Effector memory CD4-positive, alpha-beta T cell (primary cell): ENCODE measurements around the gene INTS11.

ENCODE experiments used
- DNase-seq, 3 donors: peaks; one replicate each; pipeline ENCODE4 v3.0.0-alpha.2; 2020
- H3K27ac ChIP-seq: 2 replicates; pipeline ENCODE4 v1.7.0; 2013; ENCODE audit warnings: mild to moderate bottlenecking, low read length, moderate library complexity; ENCODE audit not compliant: insufficient read depth, poor library complexity, severe bottlenecking
- H3K27me3 ChIP-seq: replicated peaks from 2 replicates; pipeline ENCODE4 v1.7.0; 2013; ENCODE audit warnings: mild to moderate bottlenecking, low read length; ENCODE audit not compliant: insufficient read depth, control insufficient read depth, poor library complexity, severe bottlenecking
- H3K36me3 ChIP-seq: 2 replicates; pipeline ENCODE4 v1.7.0; 2013; ENCODE audit warnings: mild to moderate bottlenecking, low read length, moderate library complexity; ENCODE audit not compliant: control insufficient read depth, insufficient read depth
- H3K4me1 ChIP-seq: 2 replicates; pipeline ENCODE4 v1.7.0; 2013; ENCODE audit warnings: low read length, mild to moderate bottlenecking; ENCODE audit not compliant: control insufficient read depth, insufficient read depth, poor library complexity, severe bottlenecking
- H3K4me3 ChIP-seq: 2 replicates; pipeline ENCODE4 v1.7.0; 2013; ENCODE audit warnings: low read length, low read depth, mild to moderate bottlenecking; ENCODE audit not compliant: insufficient read depth, poor library complexity, severe bottlenecking
- H3K9me3 ChIP-seq: 2 replicates; pipeline ENCODE4 v1.7.0; 2013; ENCODE audit warnings: mild to moderate bottlenecking, low read length, moderate library complexity; ENCODE audit not compliant: control insufficient read depth

INTS11 gene

DNA sequence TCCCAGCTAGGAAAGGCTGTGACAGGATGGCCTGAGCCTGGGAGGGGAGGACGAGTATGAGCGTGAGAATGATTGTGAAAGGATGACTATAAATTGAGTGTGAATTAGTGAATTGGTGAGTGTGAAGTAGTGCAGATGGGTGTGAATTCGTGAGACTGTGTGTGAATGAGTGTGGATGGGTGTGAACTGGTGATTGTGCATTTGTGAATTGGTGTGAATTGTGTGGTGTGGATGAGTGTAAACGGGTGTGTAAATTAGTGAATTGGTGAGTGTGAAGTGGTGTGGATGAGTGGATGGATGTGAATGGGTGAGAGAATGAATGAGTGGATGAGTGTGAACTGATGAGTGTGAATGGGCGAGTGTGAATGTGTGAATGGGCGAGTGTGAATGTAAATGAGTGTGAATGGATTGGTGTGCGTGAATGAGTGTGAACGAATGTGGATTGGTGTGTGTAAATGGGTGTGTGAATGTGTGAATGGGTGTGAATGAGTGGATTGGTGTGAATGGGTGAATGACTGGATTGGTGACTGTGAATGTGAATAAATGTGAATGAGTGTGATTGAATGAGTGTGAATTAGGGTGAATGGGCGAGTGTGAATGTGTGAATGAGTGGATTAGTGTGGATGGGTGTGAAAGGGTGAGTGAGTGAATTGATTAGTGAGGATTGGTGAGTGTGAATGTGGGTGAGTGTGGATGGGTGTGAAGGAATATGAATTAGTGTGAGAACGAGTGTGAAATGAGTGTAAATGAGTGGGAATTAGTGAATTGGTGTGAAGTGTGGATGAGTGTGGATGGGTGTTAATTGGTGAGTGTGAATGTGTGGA is 41.6 kb upstream of the INTS11 start:
- Histone ChIP-seq H3K9me3 (peaks cover 5% of the 10 kb centered on the region), H3K4me1 (peaks cover 7% of the 10 kb centered on the region), H3K4me3 (no peak overlapping the region), H3K27me3 (no peaks in the 10 kb centered on the region), H3K27ac (no peak overlapping the region), H3K36me3 (no peaks in the 10 kb centered on the region)
- no peak for DNase-seq

DNA sequence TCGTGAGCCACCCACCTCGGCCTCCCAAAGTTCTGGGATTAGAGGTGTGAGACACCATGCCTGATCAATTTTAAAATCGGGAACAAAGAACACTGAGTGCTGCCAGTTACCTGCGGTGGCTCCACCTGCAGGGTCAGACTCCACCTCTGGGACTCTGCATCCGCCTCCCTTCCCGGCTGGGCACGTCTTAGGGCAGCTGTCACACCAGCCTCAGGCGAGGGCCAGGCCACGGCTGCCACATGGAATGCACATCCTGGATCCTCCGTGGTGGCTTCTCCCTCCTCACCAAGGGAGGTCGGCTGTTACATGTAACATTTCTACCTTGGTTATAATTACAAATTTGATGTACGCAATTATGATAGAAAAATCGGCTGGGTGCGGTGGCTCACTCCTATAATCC is 39.8 kb upstream of the INTS11 start:
- Histone ChIP-seq H3K4me1 (no peaks in the 10 kb centered on the region), H3K9me3 (peaks cover 5% of the 10 kb centered on the region), H3K27ac (no peak overlapping the region), H3K36me3 (no peaks in the 10 kb centered on the region), H3K4me3 (no peak overlapping the region), H3K27me3 (no peaks in the 10 kb centered on the region)
- no peak for DNase-seq

GRCh38 chr1:1361982-1362423 is 37.5 kb upstream of the INTS11 start:
- Histone ChIP-seq H3K4me1 (peaks cover 9% of the 10 kb centered on the region), H3K36me3 (no peaks in the 10 kb centered on the region), H3K9me3 (peaks cover under 1% of the 10 kb centered on the region), H3K4me3 (no peak overlapping the region), H3K27me3 (no peaks in the 10 kb centered on the region), H3K27ac (no peak overlapping the region)
- DNase-seq = no peak

- H3K9me3 ChIP-seq = no peaks in the 10 kb centered on the region
- H3K27me3 ChIP-seq = no peaks in the 10 kb centered on the region
- H3K36me3 ChIP-seq = no peaks in the 10 kb centered on the region
- H3K4me3 ChIP-seq = no peak overlapping the region
- DNase-seq = no peak
- H3K4me1 ChIP-seq = peaks cover 9% of the 10 kb centered on the region
- no peak overlapping the region for H3K27ac ChIP-seq
These were observed 36.9 kb upstream of the INTS11 start for GRCh38 chr1:1361233-1361981.

DNA sequence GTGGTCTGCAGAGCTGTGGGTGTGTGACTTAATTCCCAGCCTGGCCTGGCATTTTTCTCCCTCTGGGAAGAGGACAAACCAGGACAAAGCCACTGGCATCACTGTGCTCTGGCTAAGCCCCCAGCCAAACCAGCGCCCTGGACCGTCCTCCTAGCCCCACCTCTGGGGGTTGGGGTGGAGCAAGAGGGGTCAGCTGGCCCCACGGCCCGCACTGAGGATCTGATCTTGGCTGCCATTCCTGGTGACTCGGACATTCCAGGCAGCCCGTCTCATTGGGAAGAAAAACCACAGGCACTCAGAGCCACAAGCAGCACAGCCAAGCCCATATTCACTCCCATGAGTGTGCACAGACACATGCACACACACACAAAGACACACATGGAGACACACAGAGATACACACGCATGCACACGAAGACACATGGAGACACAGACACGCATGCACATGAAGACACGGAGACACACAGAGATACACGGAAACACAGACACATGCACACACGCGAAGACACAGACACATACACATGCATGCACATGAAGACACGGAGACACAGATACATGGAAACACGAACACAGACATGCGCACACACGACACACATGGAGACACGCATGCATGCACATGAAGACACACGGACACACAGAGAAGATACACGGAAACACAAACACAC is 36.2 kb upstream of the INTS11 start:
- no peaks in the 10 kb centered on the region for H3K27me3 ChIP-seq
- no peaks in the 10 kb centered on the region for H3K36me3 ChIP-seq
- no peak overlapping the region for H3K4me3 ChIP-seq
- no peaks in the 10 kb centered on the region for H3K9me3 ChIP-seq
- no peak overlapping the region for H3K27ac ChIP-seq
- peaks cover 9% of the 10 kb centered on the region for H3K4me1 ChIP-seq
- no peak for DNase-seq

DNA sequence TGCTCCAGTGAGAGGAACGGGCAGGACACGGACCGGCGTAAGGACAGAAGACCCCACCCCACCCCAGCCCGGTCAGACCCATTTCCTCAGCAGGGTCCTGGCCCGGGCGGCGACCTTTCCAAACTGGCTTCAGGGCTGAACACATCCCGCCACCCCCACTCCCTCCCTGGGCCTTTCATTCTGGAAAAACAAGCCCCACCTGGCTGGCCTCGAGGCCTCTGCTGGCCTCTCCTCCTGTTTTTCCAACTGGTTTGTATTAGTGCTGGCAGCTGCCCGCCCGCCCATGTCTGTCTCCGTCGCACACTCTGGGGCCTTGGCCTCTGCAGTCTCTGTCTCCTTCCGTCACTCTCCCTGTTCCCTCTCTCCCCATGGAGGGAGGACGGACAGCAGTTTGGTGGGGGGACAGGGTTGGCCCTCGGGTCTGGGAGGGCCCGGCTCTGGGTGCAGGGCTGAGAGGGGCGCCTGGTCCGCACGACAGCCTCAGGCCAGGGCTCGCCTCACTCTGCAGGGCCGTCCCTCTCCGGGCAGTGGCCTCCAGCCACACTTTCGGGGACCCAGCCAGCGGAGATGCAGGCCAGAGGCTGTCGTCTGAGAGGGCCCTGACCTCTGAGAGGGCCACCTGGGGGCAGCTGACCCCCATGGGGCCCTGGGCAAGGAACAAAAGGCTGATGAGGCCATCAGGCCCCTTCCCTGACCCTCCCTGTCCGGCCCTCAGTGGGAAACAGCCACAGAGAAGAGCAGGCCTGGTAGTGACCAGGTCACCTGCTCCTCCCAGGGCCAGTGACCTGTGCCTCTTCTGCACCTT is 35.4 kb upstream of the INTS11 start:
- H3K27me3 ChIP-seq = peaks cover 7% of the 10 kb centered on the region
- DNase-seq = no peak
- no peaks in the 10 kb centered on the region for H3K9me3 ChIP-seq
- H3K4me3 ChIP-seq = no peak overlapping the region
- peaks cover 13% of the 10 kb centered on the region for H3K4me1 ChIP-seq
- no peaks in the 10 kb centered on the region for H3K36me3 ChIP-seq
- no peak overlapping the region for H3K27ac ChIP-seq

DNA sequence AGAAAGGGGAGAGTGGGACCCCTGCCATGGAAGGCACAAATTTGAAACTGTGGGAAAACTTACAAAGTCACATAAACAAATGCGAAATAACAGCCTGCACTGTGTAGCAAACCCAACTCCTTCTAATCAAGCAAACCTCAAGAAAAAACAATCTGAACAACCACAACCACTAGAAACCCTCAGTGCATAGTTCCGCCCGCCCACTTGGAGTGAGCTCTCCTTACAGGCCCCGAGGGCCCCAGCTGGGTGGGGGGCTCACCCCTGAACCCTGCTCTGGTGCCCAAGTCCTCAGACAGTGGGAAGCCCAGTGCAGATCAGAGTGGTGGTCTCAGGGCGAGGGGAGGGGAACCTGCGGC is 34.8 kb upstream of the INTS11 start:
- Histone ChIP-seq H3K27me3 (peaks cover 13% of the 10 kb centered on the region), H3K27ac (no peak overlapping the region), H3K36me3 (no peaks in the 10 kb centered on the region), H3K4me3 (no peak overlapping the region), H3K4me1 (peaks cover 18% of the 10 kb centered on the region), H3K9me3 (no peaks in the 10 kb centered on the region)
- DNase-seq = no peak

DNA sequence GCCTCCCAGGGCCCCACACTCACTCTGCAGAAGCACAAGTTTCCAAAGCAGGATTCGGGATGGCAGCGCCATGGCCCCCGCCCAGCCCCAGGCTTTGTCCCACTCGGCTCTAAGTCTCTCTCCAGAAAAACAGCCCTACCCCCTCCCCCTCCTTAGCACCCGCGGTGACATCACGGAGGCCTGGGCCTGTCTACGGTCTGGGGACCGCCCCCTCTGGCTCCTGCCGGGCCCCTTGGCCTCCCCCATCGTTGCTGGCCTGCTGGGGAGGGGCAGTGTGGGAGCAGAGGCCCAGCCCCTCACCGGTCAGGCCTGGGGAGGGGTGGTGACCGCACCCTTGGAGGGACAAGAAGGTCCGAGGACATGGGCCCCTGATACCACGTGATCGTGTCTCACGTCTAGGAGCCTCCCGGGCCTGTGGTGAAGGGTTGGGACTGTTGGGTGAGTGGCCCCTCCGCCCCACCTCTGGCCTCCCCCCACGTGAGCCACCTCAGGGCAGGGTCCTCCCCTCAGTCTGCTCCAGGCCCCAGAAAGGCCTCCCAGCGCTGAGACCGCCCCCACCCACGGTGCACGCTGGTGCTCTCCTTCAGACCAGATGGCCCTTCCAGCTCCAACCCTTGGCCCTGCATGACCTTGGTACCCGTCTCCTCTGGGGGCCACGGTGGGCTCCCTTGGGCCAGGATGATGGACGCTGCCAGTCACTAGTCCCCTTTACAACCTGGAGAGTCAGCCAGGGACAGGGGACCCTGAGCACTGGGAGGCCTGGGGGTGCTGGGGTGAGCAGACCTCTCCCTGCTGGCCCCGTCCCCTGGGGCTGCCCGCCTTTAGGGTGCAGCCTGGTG is 34.2 kb upstream of the INTS11 start, which contains the start of gene MXRA8:
MXRA8 (minus strand) TSS at position 123 of the 839 bp plus-strand sequence; CDS start at position 72, 51 bp downstream.
- Histone ChIP-seq H3K27ac (no peak within 1 kb of the TSS), H3K27me3 (peaks cover 19% of the 10 kb centered on the region), H3K4me1 (peaks cover 24% of the 10 kb centered on the region)

GRCh38 chr1:1357871-1358432 is 33.5 kb upstream of the INTS11 start:
- peaks cover 26% of the 10 kb centered on the region for H3K27me3 ChIP-seq
- no peak overlapping the region for H3K27ac ChIP-seq
- no peaks in the 10 kb centered on the region for H3K36me3 ChIP-seq
- peaks cover 26% of the 10 kb centered on the region for H3K4me1 ChIP-seq
- H3K9me3 ChIP-seq = no peaks in the 10 kb centered on the region
- H3K4me3 ChIP-seq = no peak overlapping the region
- DNase-seq = no peak

More for the DNA sequence above, 34.2 kb upstream of the INTS11 start, which contains the start of gene MXRA8:
- Histone ChIP-seq H3K4me3 (no peak within 1 kb of the TSS), H3K36me3 (no peaks in the 10 kb centered on the region), H3K9me3 (no peaks in the 10 kb centered on the region)
- DNase-seq = no peak
